GM21723 (cell line): ENCODE data around the gene PPIF.
"Not testable (repeated sequence)": the region's sequence is repeated elsewhere in the genome, so short reads cannot be mapped to it uniquely, and the experiment has no call there.

Experiments
- ATAC-seq: cut with Tn5 transposase; IDR thresholded peaks from one replicate; pipeline ENCODE4 v1.9.1; 2021; ENCODE audit warnings: mild to moderate bottlenecking, moderate library complexity; ENCODE audit not compliant: unreplicated experiment

PPIF gene

GRCh38 chr10:79329529-79329928 lies 17.7 kb upstream of the PPIF start:
- no peak for ATAC-seq

- peak; percentile 18 for ATAC-seq
Observed at GRCh38 chr10:79331226-79331625, 16.0 kb upstream of the PPIF start.

GRCh38 chr10:79331709-79332108 lies 15.6 kb upstream of the PPIF start:
- ATAC-seq, result peak; percentile 86

- ATAC-seq, result not testable (repeated sequence)
Observed at GRCh38 chr10:79332610-79333315, 14.5 kb upstream of the PPIF start.

GRCh38 chr10:79333513-79333912 lies 13.8 kb upstream of the PPIF start:
- ATAC-seq, result no peak

- no peak for ATAC-seq
Observed at GRCh38 chr10:79334573-79334972, 12.7 kb upstream of the PPIF start.

GRCh38 chr10:79335094-79335469 lies 12.2 kb upstream of the PPIF start:
- no peak for ATAC-seq

- no peak for ATAC-seq
Observed at GRCh38 chr10:79335470-79336235, 11.6 kb upstream of the PPIF start.

- no peak for ATAC-seq
Observed at GRCh38 chr10:79336276-79336675, 11.0 kb upstream of the PPIF start.

GRCh38 chr10:79336739-79337138 lies 10.5 kb upstream of the PPIF start:
- no peak for ATAC-seq

- ATAC-seq, result not testable (repeated sequence)
Observed at GRCh38 chr10:79337783-79338469, 9.3 kb upstream of the PPIF start.

GRCh38 chr10:79339266-79339665 lies 8.0 kb upstream of the PPIF start:
- ATAC-seq, result no peak

- ATAC-seq, result no peak
Observed at GRCh38 chr10:79340646-79341244, 6.5 kb upstream of the PPIF start.

GRCh38 chr10:79342295-79342761 lies 4.9 kb upstream of the PPIF start:
- no peak for ATAC-seq

- no peak for ATAC-seq
Observed at GRCh38 chr10:79342811-79343561, 4.3 kb upstream of the PPIF start.

- no peak for ATAC-seq
Observed at GRCh38 chr10:79344502-79345195, 2.6 kb upstream of the PPIF start.

GRCh38 chr10:79345241-79346011 lies 1.8 kb upstream of the PPIF start:
- no peak for ATAC-seq

GRCh38 chr10:79346012-79346340 lies 1.3 kb upstream of the PPIF start:
- no peak for ATAC-seq
